SK-N-MC (cell line): Measurements from ENCODE around the gene SCRN2.

ENCODE experiments used
- EZH2 ChIP-seq: fragments of 200-600 bp; sonication (generic); IDR thresholded peaks from one replicate; pipeline ENCODE4 v1.6.1; 2017; ENCODE audit warnings: antibody characterized with exemption
- FOXP2 ChIP-seq: optimal IDR thresholded peaks from 2 replicates; pipeline ENCODE3; 2011; ENCODE audit warnings: mild to moderate bottlenecking, moderate library complexity; ENCODE audit not compliant: insufficient read depth; ENCODE audit errors: extremely low read length, control extremely low read depth
- POLR2AphosphoS5 ChIP-seq: IDR thresholded peaks from 2 replicates; pipeline ENCODE4 v1.6.1; 2012; ENCODE audit warnings: mild to moderate bottlenecking, low read depth, low read length, borderline replicate concordance

GRCh38 chr17:47840742-47841487 is at the start of gene SCRN2:
- TF ChIP-seq EZH2 (no peak), POLR2AphosphoS5 (no peak), FOXP2 (no peak)
